Kidney (tissue), 14 donors: ENCODE results near the gene KANK3. TPM values are rescaled to one million over a fixed set of nuclear protein-coding genes. Genes with fewer than 3 reads are reported as not detected.

Experiments used
- DNase-seq, 5 donors: peaks; one replicate each; pipeline ENCODE4 v3.0.0-alpha.2; 2013 to 2020
- FAIRE-seq: peaks from 2 replicates; lab custom pipeline; 2012; peaks lifted over from hg19 to GRCh38; lab: Jason Lieb, UNC
- H3K27ac ChIP-seq, 2 donors: one replicate each; pipeline ENCODE4 v1.7.0; 2013; ENCODE audit warnings: low read depth in 2 of 2, low read length in 2 of 2, inconsistent platforms in 1 of 2
- H3K27me3 ChIP-seq: one replicate; pipeline ENCODE4 v1.7.1; 2013; ENCODE audit warnings: low read length, inconsistent platforms; ENCODE audit not compliant: control insufficient read depth, insufficient read depth
- H3K36me3 ChIP-seq, 3 donors: one replicate each; pipeline versions ENCODE4 v1.7.0 to v1.7.1; 2013; ENCODE audit warnings: low read length in 3 of 3, control low read depth in 1 of 3, inconsistent platforms in 1 of 3; ENCODE audit not compliant: insufficient read depth in 3 of 3, control insufficient read depth in 2 of 3
- H3K4me1 ChIP-seq, 3 donors: one replicate each; pipeline versions ENCODE4 v1.7.0 to v1.7.1; 2013; ENCODE audit warnings: low read length in 3 of 3, inconsistent platforms in 1 of 3, low read depth in 1 of 3; ENCODE audit not compliant: control insufficient read depth in 2 of 3, insufficient read depth in 2 of 3
- H3K4me3 ChIP-seq, 3 donors: one replicate each; pipeline versions ENCODE4 v1.7.0 to v1.8.1; 2013; ENCODE audit warnings: low read length in 3 of 3, control low read depth in 1 of 3, inconsistent platforms in 1 of 3
- H3K9ac ChIP-seq, 3 donors: one replicate each; pipeline versions ENCODE4 v1.7.0 to v1.7.1; 2013; ENCODE audit warnings: low read length in 3 of 3, control low read depth in 1 of 3, inconsistent platforms in 1 of 3
- H3K9me3 ChIP-seq, 3 donors: one replicate each; pipeline versions ENCODE4 v1.7.0 to v1.7.1; 2013; ENCODE audit warnings: low read length in 3 of 3, control low read depth in 1 of 3, inconsistent platforms in 1 of 3; ENCODE audit not compliant: control insufficient read depth in 2 of 3, insufficient read depth in 1 of 3
- intact Hi-C: fragments of 100-400 bp; cut with DNase I; formaldehyde crosslinking; loops from one replicate; pipeline ENCODE4 v1.11.1; 2022
- polyA plus RNA-seq: library from polyadenylated mRNA; stranded (reverse); fragments of 350-450 nt; fragmentation: Illumina TruSeq; extraction: RNeasy Lipid Tissue Mini Kit (QIAGEN cat#74804); gene quantifications from one replicate; pipeline ENCODE4 v1.2.3, GENCODE V29; 2014; ENCODE audit warnings: low read depth, low replicate concordance; ENCODE audit not compliant: insufficient read depth
- total RNA-seq: library from RNA; stranded (reverse); fragmentation: NEBNext Ultra II Directional; extraction: Animal tissue kit (Norgen Biotek cat#: 25700); gene quantifications from one replicate; pipeline ENCODE4 v1.2.1, GENCODE V29; 2021
- TF ChIP-seq, protein P1 (sequence below): IDR thresholded peaks from 3 replicates; pipeline ENCODE4 v1.5.1; 2012; ENCODE audit warnings: mild to moderate bottlenecking, moderate library complexity, borderline replicate concordance; ENCODE audit not compliant: insufficient read depth; ENCODE audit errors: extremely low read depth
- donor health status: control.
- donor health status: control.
- donor health status: control.
- donor health status: control.
- donor health status: control.
- donor health status: DM: yes; HTN: yes; CAD: no.
- donor health status: Normal renal cell carcinoma (clear cell type).

Gene KANK3
- total and polyA plus RNA-seq, 2 donors from 2014 or later = 15.0 to 26.6 TPM

DNA sequence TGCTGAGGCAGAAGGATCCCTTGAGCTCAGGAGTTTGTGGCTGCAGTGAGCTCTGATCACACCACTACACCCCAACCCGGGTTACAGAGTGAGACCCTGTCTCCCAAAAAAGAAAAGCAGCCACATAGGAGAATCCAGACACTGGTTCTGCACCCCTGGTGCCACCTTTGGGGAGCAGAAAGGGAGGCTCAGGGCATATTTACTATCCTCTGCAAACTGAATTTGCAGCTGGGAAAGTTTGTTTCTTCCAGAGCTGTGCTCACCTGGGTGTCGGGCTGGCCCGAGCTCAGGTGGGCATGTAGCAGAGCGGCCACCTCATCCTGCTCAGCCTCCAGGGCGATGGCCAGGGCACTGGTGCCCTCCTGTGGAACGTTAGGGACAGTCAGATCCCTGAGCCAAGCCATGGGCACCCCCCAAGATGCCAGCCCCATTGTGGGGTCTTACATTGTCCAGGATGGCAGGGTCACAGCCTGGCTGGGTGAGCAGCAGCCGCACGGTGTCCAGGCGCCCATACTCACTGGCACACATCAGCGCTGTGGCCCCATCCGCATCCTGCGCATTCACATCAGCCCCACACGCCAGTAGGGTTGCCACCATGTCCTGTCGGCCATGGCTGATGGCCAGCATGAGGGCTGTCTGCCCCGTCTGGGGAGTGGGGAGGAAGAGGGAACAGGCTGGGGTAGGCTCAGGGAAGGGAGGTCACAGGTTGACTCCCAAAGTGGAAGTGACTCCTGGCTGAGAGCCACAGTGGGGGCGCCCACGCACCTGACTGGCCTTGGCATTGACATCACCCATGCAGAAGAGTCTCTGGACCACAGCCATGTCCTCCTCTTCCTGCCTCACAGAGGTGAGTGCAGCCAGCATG lies 18.6 kb downstream of the KANK3 start:
- Histone ChIP-seq H3K9ac (no peak overlapping the region), H3K36me3 (peaks cover 2 to 7% (median 6%) of the 10 kb centered on the region in 3 donors), H3K4me3 (no peak overlapping the region), H3K4me1 (peaks cover 3 to 22% (median 10%) of the 10 kb centered on the region in 3 donors), H3K27me3 (no peaks in the 10 kb centered on the region), H3K9me3 (no peaks in the 10 kb centered on the region), H3K27ac (no peak overlapping the region)
- TF ChIP-seq, protein P1, sequence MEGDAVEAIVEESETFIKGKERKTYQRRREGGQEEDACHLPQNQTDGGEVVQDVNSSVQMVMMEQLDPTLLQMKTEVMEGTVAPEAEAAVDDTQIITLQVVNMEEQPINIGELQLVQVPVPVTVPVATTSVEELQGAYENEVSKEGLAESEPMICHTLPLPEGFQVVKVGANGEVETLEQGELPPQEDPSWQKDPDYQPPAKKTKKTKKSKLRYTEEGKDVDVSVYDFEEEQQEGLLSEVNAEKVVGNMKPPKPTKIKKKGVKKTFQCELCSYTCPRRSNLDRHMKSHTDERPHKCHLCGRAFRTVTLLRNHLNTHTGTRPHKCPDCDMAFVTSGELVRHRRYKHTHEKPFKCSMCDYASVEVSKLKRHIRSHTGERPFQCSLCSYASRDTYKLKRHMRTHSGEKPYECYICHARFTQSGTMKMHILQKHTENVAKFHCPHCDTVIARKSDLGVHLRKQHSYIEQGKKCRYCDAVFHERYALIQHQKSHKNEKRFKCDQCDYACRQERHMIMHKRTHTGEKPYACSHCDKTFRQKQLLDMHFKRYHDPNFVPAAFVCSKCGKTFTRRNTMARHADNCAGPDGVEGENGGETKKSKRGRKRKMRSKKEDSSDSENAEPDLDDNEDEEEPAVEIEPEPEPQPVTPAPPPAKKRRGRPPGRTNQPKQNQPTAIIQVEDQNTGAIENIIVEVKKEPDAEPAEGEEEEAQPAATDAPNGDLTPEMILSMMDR = peak; percentile 13
- intact Hi-C loops = no loop called here
- DNase-seq (no peak), FAIRE-seq (no peak)

DNA sequence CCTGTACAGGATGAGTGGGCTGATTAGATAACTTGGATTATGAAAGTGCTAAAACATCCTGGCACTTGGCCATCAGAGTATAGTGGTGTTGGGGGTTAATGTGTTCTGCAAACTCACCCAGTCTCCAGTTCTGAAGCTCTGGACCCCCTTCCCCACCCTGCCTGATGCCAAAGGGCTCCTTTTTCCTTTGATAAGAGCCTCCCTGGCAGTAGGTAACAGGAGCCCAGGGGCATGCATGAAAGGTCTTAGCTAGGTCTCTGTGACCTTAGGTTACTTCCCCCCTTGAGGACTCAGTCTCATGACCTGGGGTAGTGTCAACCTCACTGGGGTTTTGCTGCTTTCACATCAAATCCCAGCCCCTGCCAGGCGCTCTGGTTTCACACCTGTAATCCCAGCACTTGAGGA lies 19.3 kb downstream of the KANK3 start:
- no peak overlapping the region for H3K9ac ChIP-seq
- intact Hi-C loops = no loop called here
- peaks cover 3 to 22% (median 10%) of the 10 kb centered on the region in 3 donors for H3K4me1 ChIP-seq
- no peak for FAIRE-seq
- no peak overlapping the region for H3K4me3 ChIP-seq
- DNase-seq = no peak
- H3K27me3 ChIP-seq = no peaks in the 10 kb centered on the region
- TF ChIP-seq, protein P1 = no peak
- peaks cover 2 to 7% (median 6%) of the 10 kb centered on the region in 3 donors for H3K36me3 ChIP-seq
- H3K27ac ChIP-seq = no peak overlapping the region
- no peaks in the 10 kb centered on the region for H3K9me3 ChIP-seq

DNA sequence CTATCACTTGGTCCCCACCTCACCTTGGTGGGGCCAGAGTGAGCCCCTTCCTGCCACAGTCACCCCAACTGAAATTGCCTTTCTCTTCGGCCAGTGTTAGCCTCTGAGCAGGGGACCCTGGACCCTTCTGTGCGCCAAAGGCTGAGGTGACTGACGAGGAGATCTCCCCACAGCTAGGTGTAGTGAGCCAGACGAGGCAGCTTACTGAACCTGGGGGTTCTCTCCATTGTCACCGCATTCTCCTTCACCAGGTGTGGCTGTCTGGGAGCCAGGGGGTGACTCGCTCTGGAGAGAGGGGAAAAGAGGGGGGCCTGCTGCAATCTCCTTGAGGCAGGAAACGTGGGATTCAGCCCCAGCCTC lies 20.4 kb downstream of the KANK3 start:
- peaks cover 3 to 22% (median 10%) of the 10 kb centered on the region in 3 donors for H3K4me1 ChIP-seq
- no peak for DNase-seq
- H3K27me3 ChIP-seq = no peaks in the 10 kb centered on the region
- H3K9ac ChIP-seq = peak overlapping the region in 1 of 3 donors; percentile 96
- no peak for FAIRE-seq
- H3K36me3 ChIP-seq = peaks cover 2 to 7% (median 6%) of the 10 kb centered on the region in 3 donors
- intact Hi-C loops = no loop called here
- H3K4me3 ChIP-seq = peak overlapping the region; percentile 5 to 99 (median 89)
- no peaks in the 10 kb centered on the region for H3K9me3 ChIP-seq
- H3K27ac ChIP-seq = no peak overlapping the region
- TF ChIP-seq, protein P1 = no peak
